SK-MEL-5 (cell line): ENCODE measurements around the gene TMPRSS7. TPM values are rescaled to one million over a fixed set of nuclear protein-coding genes. Genes with fewer than 3 reads are reported as not detected.
A peak's percentile ranks its signal among the peaks of the same experiment; 100 is the strongest.
"Not testable (repeated sequence)": the region's sequence is repeated elsewhere in the genome, so short reads cannot be mapped to it uniquely, and the experiment has no call there.

Source experiments
- DNase-seq: peaks from one replicate; pipeline ENCODE4 v3.0.0-alpha.2; 2016; ENCODE audit warnings: low read depth, low spot score
- in situ Hi-C: cut with HindIII; loops from 2 replicates; pipeline ENCODE4 v1.10.0; 2016; ENCODE audit warnings: low sequenced_read_pairs, high pct_unique_total_duplicates, low pct_unique_long_range_greater_than_20kb
- total RNA-seq: library from RNA; depleted of rRNA; stranded (reverse); fragments of >200 nt; shearing (Covaris generic); gene quantifications from 2 replicates; pipeline ENCODE4 v1.2.3, GENCODE V29; 2014

TMPRSS7 gene
- total RNA-seq, 1 experiment from 2014 or later: not detected

GRCh38 chr3:112043621-112044201, 9.2 kb downstream of the TMPRSS7 start:
- in situ Hi-C loops: no loop called here
- DNase-seq: peak; percentile 91

GRCh38 chr3:112046599-112046998, 12.1 kb downstream of the TMPRSS7 start:
- DNase-seq: no peak

DNA sequence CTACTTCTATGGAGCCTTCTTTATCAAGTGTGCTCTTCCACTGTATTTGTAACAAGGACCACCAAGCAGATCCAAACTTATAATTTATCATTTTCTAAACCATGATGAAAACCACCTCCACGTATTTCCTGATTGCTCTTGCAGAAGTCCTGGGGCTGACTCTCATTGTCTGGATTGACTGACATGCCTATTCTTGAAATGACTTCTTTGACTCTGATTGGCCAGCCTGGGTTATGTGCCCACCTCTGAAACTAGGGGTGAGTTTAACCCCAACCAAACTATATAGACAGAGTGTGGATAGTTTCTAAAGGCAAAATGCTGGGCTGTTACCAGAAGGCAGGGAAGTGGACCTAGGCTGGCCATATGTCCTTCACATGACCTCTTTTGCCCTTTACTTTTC, 12.7 kb downstream of the TMPRSS7 start:
- DNase-seq: no peak
- in situ Hi-C loops: no loop called here

More at GRCh38 chr3:112046599-112046998, 12.1 kb downstream of the TMPRSS7 start:
- in situ Hi-C loops: no loop called here

- DNase-seq: no peak
- in situ Hi-C loops: no loop called here
Observed at GRCh38 chr3:112048911-112049310, 14.4 kb downstream of the TMPRSS7 start.

GRCh38 chr3:112053229-112053628, 18.7 kb downstream of the TMPRSS7 start:
- no peak for DNase-seq
- in situ Hi-C loops: no loop called here

GRCh38 chr3:112056451-112056929, 22.0 kb downstream of the TMPRSS7 start:
- no peak for DNase-seq
- in situ Hi-C loops: no loop called here

DNA sequence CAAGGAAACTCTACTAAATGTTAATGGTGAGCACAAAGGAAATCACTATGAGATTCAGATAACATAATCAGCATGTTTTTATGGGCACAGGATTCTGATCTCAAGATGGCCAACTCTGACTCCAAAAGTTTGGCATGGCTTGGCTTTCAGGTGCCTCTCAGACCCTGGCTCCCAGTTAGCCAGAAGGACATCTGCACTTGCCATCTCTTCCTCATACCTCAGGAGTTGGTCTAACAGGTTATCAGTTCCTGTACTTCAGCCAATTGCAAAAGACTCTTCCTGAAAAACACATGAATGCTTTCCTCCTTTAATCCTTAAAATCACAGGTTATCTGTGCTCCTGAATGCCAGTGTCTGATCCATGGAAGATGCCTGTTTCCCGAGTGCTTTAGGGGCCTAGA, 25.0 kb downstream of the TMPRSS7 start:
- no peak for DNase-seq
- in situ Hi-C loops: no loop called here

- DNase-seq: no peak
- in situ Hi-C loops: no loop called here
Observed at GRCh38 chr3:112061152-112061551, 26.6 kb downstream of the TMPRSS7 start.

DNA sequence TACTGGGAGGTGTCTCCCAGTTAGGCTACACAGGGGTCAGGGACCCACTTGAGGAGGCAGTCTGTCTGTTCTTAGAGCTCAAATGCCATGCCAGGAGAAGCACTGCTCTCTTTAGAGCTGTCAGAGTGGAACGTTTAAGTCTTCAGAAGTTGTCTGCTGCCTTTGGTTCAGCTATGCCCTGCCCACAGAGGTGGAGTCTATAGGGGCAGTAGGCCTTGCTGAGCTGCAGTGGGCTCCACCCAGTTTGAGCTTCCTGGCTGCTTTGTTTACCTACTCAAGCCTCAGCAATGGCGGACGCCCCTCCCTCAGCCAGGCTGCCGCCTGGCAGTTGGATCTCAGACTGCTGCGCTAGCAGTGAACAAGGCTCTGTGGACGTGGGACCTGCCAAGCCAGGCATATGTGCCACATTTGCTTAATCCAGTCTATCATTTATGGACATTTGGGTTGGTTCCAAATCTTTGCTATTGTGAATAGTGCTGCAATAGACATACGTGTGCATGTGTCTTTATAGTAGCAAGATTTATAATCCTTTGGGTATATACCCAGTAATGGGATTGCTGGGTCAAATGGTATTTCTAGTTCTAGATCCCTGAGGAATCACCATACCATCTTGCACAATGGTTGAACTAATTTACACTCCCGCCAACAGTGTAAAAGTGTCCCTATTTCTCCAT, 38.0 kb downstream of the TMPRSS7 start:
- DNase-seq, in situ Hi-C loops: not testable (repeated sequence)

GRCh38 chr3:112074006-112074405, 39.5 kb downstream of the TMPRSS7 start:
- DNase-seq: no peak
- in situ Hi-C loops: no loop called here

DNA sequence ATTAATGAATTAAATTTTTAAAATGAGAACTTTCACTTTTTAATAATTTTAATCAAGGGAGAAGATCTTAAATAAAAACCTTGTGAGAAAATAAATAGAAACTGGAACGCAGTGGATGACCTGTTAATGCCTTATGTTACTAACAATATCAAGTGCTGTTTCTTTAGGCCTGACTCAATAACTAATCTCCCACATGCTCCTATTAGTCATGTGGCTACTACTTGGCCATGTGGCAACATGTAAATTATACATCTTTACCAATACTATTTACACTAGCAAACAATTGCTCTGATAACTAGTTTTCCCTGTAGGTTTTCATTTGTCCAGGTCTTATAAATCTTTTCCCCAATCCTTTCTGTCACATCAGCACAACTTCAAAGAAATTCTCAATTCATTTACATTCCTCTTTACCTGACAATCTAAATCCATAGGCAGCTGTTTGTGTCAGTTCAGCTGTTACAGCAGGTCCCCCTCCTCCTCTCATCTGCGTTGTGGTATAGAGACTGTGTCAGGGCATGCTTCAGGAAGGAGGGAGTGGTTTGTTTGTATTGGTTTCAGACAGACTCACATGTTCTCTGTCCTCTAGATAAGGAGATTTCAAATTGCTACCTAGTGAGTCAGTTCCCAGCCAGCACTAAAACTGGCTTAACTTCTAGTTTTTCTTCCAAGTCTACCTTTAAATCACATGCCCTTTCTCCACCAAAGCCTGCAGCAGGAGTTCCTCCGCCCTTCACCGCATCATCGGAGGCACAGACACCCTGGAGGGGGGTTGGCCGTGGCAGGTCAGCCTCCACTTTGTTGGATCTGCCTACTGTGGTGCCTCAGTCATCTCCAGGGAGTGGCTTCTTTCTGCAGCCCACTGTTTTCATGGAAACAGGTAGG, 40.3 kb downstream of the TMPRSS7 start:
- in situ Hi-C loops: no loop called here
- DNase-seq: peak; percentile 33

DNA sequence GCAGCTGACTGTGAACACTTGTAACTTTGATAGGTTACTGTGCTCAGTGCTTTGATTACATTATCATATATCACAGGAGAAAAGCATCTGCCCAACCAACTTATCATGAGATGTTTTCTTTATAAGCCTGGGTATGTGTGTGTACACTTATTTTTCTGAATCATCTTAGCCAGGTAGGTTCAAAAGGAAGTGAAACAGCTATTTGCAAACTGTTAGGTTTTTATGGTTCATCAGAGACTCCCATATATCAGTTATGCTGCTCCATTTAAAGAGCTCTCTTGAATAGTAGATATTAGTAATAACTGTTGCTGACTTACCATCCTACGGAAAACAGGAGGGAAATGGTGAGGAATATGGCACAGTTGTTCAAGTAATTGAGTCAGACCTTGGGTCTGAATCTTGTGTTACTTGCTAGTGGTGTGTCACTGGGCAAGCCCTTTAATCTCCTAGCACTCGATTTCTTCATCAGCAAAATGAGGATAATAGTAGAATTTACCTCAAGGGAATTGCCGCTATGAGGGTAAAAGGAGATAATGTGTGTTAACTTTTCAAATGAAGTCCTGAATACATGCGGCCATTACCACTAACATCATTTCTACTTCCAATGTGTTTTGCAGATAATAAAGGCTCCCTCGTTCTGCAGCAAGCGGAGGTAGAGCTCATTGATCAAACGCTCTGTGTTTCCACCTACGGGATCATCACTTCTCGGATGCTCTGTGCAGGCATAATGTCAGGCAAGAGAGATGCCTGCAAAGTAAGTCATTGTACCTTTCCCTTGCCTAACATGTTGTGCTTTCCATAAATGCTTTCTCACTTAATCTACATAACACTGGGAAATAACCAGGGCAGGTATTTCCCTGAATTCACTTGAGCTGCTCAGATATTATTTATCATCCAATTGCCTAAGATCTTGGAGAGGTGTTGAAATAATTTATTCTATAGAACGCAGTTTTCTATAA, 43.9 kb downstream of the TMPRSS7 start:
- DNase-seq: no peak
- in situ Hi-C loops: no loop called here

- in situ Hi-C loops: no loop called here
- DNase-seq: no peak
Observed at GRCh38 chr3:112083239-112083638, 48.7 kb downstream of the TMPRSS7 start.

- DNase-seq: no peak
Observed at GRCh38 chr3:112084980-112085705, 50.6 kb downstream of the TMPRSS7 start.

DNA sequence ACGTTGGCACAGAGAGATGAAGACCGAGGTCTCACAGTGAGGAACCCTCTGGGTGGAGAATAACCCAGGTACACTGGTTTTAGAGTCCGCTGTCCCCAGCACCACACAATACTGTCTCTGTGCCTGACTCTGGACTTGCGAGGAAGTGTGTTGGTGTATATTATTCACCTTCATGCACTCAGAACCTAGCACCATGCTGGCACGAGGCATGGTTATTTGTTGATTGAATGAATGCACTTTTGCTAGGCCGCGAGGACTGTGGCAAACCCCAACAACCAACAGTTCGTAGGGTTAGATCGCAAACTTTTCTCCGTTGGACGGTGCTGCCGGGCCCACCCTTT, 51.2 kb downstream of the TMPRSS7 start:
- in situ Hi-C loops: no loop called here
- no peak for DNase-seq

More at GRCh38 chr3:112084980-112085705, 50.6 kb downstream of the TMPRSS7 start:
- in situ Hi-C loops: no loop called here

GRCh38 chr3:112086076-112086854, 51.7 kb downstream of the TMPRSS7 start, which contains the start of gene C3orf52:
C3orf52 (plus strand) TSS chr3:112086389; CDS start chr3:112086408, 19 bp downstream.
- in situ Hi-C loops: no loop called here

More at GRCh38 chr3:112086076-112086854, 51.7 kb downstream of the TMPRSS7 start, which contains the start of gene C3orf52:
- peak; percentile 84 for DNase-seq
